IPS-18a (cell line): ENCODE measurements around the gene OR11H6.
"Not testable (repeated sequence)": the region's sequence is repeated elsewhere in the genome, so short reads cannot be mapped to it uniquely, and the experiment has no call there.

ENCODE experiments used
- H3K27ac ChIP-seq: one replicate; pipeline ENCODE4 v1.5.1; 2013; ENCODE audit warnings: low read length
- H3K27me3 ChIP-seq: one replicate; pipeline ENCODE4 v1.6.1; 2013; ENCODE audit warnings: mild to moderate bottlenecking, low read length; ENCODE audit not compliant: control insufficient read depth, insufficient read depth
- H3K36me3 ChIP-seq: one replicate; pipeline ENCODE4 v1.6.1; 2013; ENCODE audit warnings: low read depth, low read length; ENCODE audit not compliant: control insufficient read depth
- H3K4me1 ChIP-seq: one replicate; pipeline ENCODE4 v1.6.1; 2013; ENCODE audit warnings: low read depth, low read length; ENCODE audit not compliant: control insufficient read depth
- H3K4me3 ChIP-seq: one replicate; pipeline ENCODE4 v1.5.1; 2013; ENCODE audit warnings: low read length
- H3K9ac ChIP-seq: one replicate; pipeline ENCODE4 v1.6.1; 2013; ENCODE audit warnings: mild to moderate bottlenecking, low read length, moderate library complexity
- H3K9me3 ChIP-seq: one replicate; pipeline ENCODE4 v1.6.1; 2013; ENCODE audit warnings: low read depth, low read length; ENCODE audit not compliant: control insufficient read depth

Gene OR11H6

DNA sequence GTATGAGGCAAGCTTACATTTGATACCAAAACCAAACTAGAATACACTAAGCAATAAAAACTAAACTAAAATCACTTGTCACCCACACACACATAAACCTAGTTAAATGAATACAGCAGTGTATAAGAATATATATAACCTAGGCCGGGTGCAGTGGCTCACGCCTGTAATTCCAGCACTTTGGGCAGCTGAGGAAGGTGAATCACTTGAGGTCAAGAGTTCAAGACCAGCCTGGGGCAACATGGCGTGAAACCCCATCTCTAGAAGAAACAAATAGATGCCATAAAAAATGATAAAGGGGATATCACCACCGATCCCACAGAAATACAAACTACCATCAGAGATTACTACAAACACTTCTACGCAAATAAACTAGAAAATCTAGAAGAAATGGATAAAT lies 40.9 kb downstream of the OR11H6 start:
- not testable (repeated sequence) for H3K27ac ChIP-seq, H3K4me1 ChIP-seq, H3K36me3 ChIP-seq, H3K4me3 ChIP-seq, H3K9ac ChIP-seq, H3K27me3 ChIP-seq
- H3K9me3 ChIP-seq, result peaks cover 48% of the 10 kb centered on the region

DNA sequence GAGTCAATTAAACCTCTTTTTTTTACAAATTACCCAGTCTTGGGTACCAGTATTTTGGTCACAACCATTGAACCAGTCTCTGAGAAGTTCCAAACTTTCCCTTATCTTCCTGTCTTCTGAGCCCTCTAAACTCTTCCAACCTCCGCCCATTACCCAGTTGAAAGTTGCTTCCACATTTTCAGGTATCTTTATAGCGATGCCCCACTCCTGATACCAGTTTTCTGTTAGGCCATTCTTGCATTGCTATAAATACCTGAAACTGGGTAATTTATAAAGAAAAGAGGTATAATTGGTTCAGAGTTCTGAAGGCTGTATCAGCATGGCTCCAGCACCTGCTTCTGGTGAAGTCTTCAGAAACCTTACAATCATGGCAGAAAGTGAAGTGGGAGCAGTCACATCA lies 50.6 kb downstream of the OR11H6 start:
- Histone ChIP-seq H3K9ac (no peak overlapping the region), H3K36me3 (no peaks in the 10 kb centered on the region), H3K9me3 (peaks cover 57% of the 10 kb centered on the region), H3K4me1 (no peaks in the 10 kb centered on the region), H3K27ac (no peak overlapping the region), H3K4me3 (no peak overlapping the region), H3K27me3 (no peaks in the 10 kb centered on the region)
